Activated naive CD8-positive, alpha-beta T cell (primary cell): ENCODE data around the gene PFKFB2.
A peak's percentile ranks its signal among the peaks of the same experiment; 100 is the strongest.

Experiments used
- H3K27ac Mint-ChIP-seq: one replicate; pipeline ENCODE4 v1.8.0; 2021; ENCODE audit warnings: mixed read lengths
- H3K27me3 Mint-ChIP-seq: one replicate; pipeline ENCODE4 v1.8.0; 2021; ENCODE audit warnings: mixed read lengths
- H3K36me3 Mint-ChIP-seq: one replicate; pipeline ENCODE4 v1.8.0; 2021; ENCODE audit warnings: mixed read lengths
- H3K4me1 Mint-ChIP-seq: one replicate; pipeline ENCODE4 v1.8.0; 2021; ENCODE audit warnings: low read depth, mixed read lengths
- H3K4me3 Mint-ChIP-seq: one replicate; pipeline ENCODE4 v1.8.0; 2021; ENCODE audit warnings: mild to moderate bottlenecking, mixed read lengths
- H3K9me3 Mint-ChIP-seq: one replicate; pipeline ENCODE4 v1.8.0; 2021; ENCODE audit warnings: low read depth, mixed read lengths

The PFKFB2 gene

GRCh38 chr1:207052911-207053769 is at the start of gene PFKFB2:
Gene PFKFB2 (plus strand): TSS chr1:207053275. CDS start chr1:207054718, 1,443 bp downstream.
- Mint-ChIP-seq H3K4me3 (peak within 1 kb of the TSS; percentile 98), H3K36me3 (no peaks in the 10 kb centered on the region), H3K27ac (peak within 1 kb of the TSS; percentile 91), H3K27me3 (no peaks in the 10 kb centered on the region), H3K4me1 (peaks cover 42% of the 10 kb centered on the region), H3K9me3 (no peaks in the 10 kb centered on the region)

GRCh38 chr1:207004931-207005830 is 47.9 kb upstream of the PFKFB2 start:
- H3K4me1 Mint-ChIP-seq = no peaks in the 10 kb centered on the region
- no peaks in the 10 kb centered on the region for H3K36me3 Mint-ChIP-seq
- no peak overlapping the region for H3K27ac Mint-ChIP-seq
- H3K9me3 Mint-ChIP-seq = no peaks in the 10 kb centered on the region
- peaks cover 6% of the 10 kb centered on the region for H3K27me3 Mint-ChIP-seq
- H3K4me3 Mint-ChIP-seq = no peak overlapping the region

GRCh38 chr1:207006083-207006482 is 47.0 kb upstream of the PFKFB2 start:
- Mint-ChIP-seq H3K4me1 (no peaks in the 10 kb centered on the region), H3K36me3 (no peaks in the 10 kb centered on the region), H3K9me3 (no peaks in the 10 kb centered on the region), H3K4me3 (no peak overlapping the region), H3K27me3 (peaks cover 7% of the 10 kb centered on the region), H3K27ac (no peak overlapping the region)

- H3K9me3 Mint-ChIP-seq = no peaks in the 10 kb centered on the region
Observed at GRCh38 chr1:207006914-207007313, 46.2 kb upstream of the PFKFB2 start.

GRCh38 chr1:207007352-207008033 is 45.6 kb upstream of the PFKFB2 start:
- Mint-ChIP-seq H3K4me1 (no peaks in the 10 kb centered on the region), H3K9me3 (no peaks in the 10 kb centered on the region), H3K4me3 (no peak overlapping the region), H3K27ac (no peak overlapping the region), H3K27me3 (peaks cover 13% of the 10 kb centered on the region), H3K36me3 (no peaks in the 10 kb centered on the region)

More at GRCh38 chr1:207006914-207007313, 46.2 kb upstream of the PFKFB2 start:
- Mint-ChIP-seq H3K27ac (no peak overlapping the region), H3K4me3 (no peak overlapping the region), H3K36me3 (no peaks in the 10 kb centered on the region), H3K27me3 (peaks cover 8% of the 10 kb centered on the region), H3K4me1 (no peaks in the 10 kb centered on the region)

- no peak overlapping the region for H3K27ac Mint-ChIP-seq
- no peaks in the 10 kb centered on the region for H3K36me3 Mint-ChIP-seq
- no peak overlapping the region for H3K4me3 Mint-ChIP-seq
- H3K27me3 Mint-ChIP-seq = peaks cover 15% of the 10 kb centered on the region
- no peaks in the 10 kb centered on the region for H3K4me1 Mint-ChIP-seq
- no peaks in the 10 kb centered on the region for H3K9me3 Mint-ChIP-seq
Observed at GRCh38 chr1:207009182-207009850, 43.8 kb upstream of the PFKFB2 start.

GRCh38 chr1:207009945-207010344 is 43.1 kb upstream of the PFKFB2 start:
- Mint-ChIP-seq H3K36me3 (no peaks in the 10 kb centered on the region), H3K4me1 (no peaks in the 10 kb centered on the region), H3K9me3 (no peaks in the 10 kb centered on the region), H3K27me3 (peaks cover 15% of the 10 kb centered on the region), H3K4me3 (no peak overlapping the region), H3K27ac (no peak overlapping the region)

GRCh38 chr1:207010726-207011125 is 42.3 kb upstream of the PFKFB2 start:
- Mint-ChIP-seq H3K27ac (no peak overlapping the region), H3K27me3 (peaks cover 14% of the 10 kb centered on the region), H3K4me1 (no peaks in the 10 kb centered on the region), H3K4me3 (no peak overlapping the region), H3K9me3 (no peaks in the 10 kb centered on the region), H3K36me3 (no peaks in the 10 kb centered on the region)

GRCh38 chr1:207013321-207014085 is 39.6 kb upstream of the PFKFB2 start:
- Mint-ChIP-seq H3K4me3 (no peak overlapping the region), H3K36me3 (no peaks in the 10 kb centered on the region), H3K27ac (no peak overlapping the region), H3K9me3 (no peaks in the 10 kb centered on the region), H3K27me3 (peaks cover 12% of the 10 kb centered on the region), H3K4me1 (no peaks in the 10 kb centered on the region)

GRCh38 chr1:207014728-207015127 is 38.3 kb upstream of the PFKFB2 start:
- Mint-ChIP-seq H3K9me3 (no peaks in the 10 kb centered on the region), H3K4me3 (no peak overlapping the region), H3K27me3 (peaks cover 12% of the 10 kb centered on the region), H3K36me3 (no peaks in the 10 kb centered on the region), H3K4me1 (no peaks in the 10 kb centered on the region), H3K27ac (no peak overlapping the region)

- H3K4me1 Mint-ChIP-seq = no peaks in the 10 kb centered on the region
- no peak overlapping the region for H3K27ac Mint-ChIP-seq
- H3K9me3 Mint-ChIP-seq = no peaks in the 10 kb centered on the region
- no peaks in the 10 kb centered on the region for H3K36me3 Mint-ChIP-seq
- no peak overlapping the region for H3K4me3 Mint-ChIP-seq
- peaks cover 9% of the 10 kb centered on the region for H3K27me3 Mint-ChIP-seq
Observed at GRCh38 chr1:207015791-207016190, 37.3 kb upstream of the PFKFB2 start.

GRCh38 chr1:207017615-207018559 is 35.2 kb upstream of the PFKFB2 start:
- Mint-ChIP-seq H3K9me3 (no peaks in the 10 kb centered on the region), H3K4me1 (no peaks in the 10 kb centered on the region), H3K27ac (no peak overlapping the region), H3K27me3 (no peaks in the 10 kb centered on the region), H3K36me3 (no peaks in the 10 kb centered on the region), H3K4me3 (no peak overlapping the region)

GRCh38 chr1:207018707-207019106 is 34.4 kb upstream of the PFKFB2 start:
- no peaks in the 10 kb centered on the region for H3K9me3 Mint-ChIP-seq
- H3K36me3 Mint-ChIP-seq = no peaks in the 10 kb centered on the region
- H3K4me3 Mint-ChIP-seq = no peak overlapping the region
- H3K4me1 Mint-ChIP-seq = no peaks in the 10 kb centered on the region
- no peaks in the 10 kb centered on the region for H3K27me3 Mint-ChIP-seq
- no peak overlapping the region for H3K27ac Mint-ChIP-seq
